HG02763 (cell line): ENCODE results near the gene NUPR1.
"Not testable (repeated sequence)": the region's sequence is repeated elsewhere in the genome, so short reads cannot be mapped to it uniquely, and the experiment has no call there.

ENCODE experiments used
- ATAC-seq: cut with Tn5 transposase; IDR thresholded peaks from one replicate; pipeline ENCODE4 v1.9.1; 2021; ENCODE audit warnings: mild to moderate bottlenecking, moderate library complexity; ENCODE audit not compliant: unreplicated experiment

The NUPR1 gene, protein sequence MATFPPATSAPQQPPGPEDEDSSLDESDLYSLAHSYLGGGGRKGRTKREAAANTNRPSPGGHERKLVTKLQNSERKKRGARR

DNA sequence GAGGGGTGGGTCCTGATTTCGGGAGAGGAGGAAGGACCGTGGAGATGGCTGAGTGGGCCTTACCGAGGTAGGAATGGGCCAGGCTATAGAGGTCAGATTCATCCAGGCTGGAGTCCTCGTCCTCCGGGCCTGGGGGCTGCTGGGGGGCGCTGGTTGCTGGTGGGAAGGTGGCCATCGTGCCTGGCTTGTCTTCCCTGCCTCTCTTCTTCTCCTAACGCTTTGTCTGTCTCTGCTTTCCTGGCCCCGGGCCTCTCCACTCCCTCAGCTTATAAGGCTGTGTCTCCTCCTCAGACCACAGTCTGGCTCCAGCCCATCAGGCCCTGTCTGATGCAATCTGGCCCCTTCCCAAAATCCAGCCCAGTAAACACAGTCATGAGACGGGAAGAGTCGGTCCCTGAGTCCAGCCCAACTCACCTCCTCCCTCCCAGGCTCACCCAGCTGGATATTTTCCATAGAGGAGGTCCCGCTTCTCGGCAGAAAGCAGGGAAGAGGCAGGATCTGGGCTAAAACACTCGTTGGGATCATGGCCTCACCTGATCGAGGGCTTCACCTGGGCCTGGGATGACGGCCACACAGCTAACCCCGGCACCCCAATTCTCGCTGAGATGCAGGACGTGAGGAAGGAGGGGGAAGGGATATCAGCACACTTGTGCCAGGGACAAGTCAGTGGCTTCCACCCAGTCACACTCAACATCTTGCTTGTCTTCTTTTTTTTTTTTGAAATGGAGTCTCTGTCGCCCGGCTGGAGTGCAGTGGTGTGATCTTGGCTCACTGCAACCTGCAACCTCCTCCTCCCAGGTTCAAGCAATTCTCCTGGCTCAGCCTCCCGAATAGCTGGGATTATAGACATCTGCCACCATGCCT lies at the start of gene NUPR1:
NUPR1 (minus strand) TSS at position 242 of the 864 bp plus-strand sequence; CDS start at position 175, 67 bp downstream.
- ATAC-seq = no peak

DNA sequence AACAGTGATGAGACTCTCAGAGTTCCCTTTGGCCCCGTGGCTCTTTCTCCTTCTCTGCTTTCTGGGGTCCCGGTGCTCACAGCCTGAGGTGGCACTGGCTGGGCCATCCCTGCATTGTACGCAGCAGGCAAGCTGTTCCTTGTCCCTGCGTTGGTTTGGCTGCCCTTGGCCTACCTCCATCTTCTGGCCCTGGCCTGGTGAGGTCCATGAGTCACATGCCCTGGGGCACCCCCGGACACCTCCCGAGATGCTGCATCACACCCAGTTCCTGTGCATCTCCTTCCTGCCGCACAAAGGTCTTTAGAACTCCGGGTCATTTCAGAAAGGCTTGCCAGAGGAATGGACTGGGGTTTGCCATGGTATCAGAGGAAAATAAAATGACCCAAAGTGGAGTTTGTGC lies 48.6 kb upstream of the NUPR1 start:
- ATAC-seq = no peak

DNA sequence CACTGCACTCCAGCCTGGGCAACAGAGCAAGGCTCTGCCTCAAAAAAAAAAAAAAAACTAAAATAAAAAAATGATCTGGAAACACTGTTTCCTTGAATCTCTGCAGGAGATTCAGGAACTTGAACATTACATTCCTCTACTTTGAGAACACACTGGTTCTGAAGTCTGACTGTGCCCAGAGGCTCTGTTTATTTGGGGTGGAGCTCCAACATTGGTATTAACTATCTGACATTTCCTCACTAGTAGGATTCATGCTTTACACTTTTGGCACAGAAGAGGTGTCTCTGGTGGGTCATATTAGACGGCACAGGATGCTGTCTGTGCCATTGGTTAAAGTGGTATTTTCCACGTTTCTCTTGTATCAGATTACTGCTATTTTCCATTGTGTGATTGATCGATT lies 47.7 kb upstream of the NUPR1 start:
- ATAC-seq = no peak

DNA sequence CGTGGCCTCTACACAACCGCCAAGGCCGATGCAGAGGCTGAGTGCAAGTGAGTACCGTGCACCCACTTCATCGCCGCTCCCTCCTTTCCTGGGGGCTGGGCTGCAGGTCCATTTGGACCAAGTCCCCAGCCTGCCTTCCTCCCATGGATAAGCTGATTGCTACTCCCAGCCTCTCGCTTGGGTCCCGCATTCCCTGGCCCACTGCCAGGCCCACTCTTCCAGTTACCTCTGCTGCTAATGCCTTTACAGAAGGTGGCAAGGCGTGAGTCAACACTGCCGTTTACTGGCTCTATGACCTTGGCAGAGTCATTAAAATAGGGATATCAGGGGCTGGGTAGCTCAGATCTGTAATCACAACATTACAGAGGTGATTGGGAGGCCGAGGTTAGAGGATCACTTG lies 46.9 kb upstream of the NUPR1 start:
- ATAC-seq = no peak

DNA sequence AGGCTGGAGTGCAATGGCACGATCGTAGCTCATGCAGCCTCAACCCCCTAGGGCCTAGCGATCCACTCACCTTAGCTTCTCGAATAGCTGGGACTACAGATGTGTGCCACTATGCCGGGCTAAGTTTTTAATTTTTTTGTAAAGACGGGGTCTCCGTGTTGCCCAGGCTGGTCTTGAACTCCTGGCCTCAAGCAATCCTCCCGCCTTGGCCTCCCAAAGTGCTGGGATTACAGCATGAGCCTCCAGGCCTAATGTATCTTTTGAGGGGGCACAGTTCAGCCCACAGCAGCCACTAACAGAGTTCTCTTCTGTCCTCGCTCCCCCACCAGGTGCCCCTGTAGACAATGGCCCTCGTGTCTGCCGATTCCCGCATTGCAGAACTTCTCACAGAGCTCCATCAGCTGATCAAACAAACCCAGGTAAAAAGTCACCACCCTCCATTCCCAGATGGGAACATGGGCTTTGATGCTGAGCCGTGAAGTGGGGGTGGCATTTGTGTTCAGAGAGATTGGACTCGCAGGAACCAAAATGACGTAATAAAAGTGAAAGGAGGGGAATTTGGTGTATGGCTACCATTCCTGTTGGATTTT lies 42.0 kb upstream of the NUPR1 start:
- no peak for ATAC-seq

DNA sequence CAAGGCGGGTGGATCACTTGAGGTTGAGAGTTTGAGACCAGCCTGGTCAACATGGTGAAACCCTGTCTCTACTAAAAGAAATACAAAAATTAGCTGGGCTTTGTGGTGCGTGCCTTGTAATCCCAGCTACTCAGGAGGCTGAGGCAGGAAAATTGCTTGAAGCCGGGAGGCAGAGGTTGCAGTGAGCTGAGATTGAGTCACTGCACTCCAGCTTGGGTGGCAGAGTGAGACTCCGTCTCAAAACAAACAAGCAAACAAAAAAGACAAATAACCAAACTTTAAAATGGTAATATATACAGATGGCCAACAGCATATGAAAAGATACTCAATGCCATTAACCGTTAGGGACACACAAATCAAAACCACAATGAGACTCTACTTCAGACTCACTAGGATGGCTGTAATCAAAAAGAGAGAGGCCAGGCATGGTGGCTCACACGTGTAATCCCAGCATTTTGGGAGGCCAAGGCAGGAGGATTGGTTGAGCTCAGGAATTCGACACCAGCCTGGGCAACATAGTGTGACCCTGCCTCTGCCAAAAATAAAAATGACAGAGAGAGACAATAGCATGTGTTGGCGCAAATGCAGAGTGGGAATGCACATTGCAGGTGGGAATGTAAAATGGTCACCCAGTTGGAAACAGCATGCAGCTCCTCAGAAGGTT lies 36.8 kb upstream of the NUPR1 start:
- no peak for ATAC-seq

DNA sequence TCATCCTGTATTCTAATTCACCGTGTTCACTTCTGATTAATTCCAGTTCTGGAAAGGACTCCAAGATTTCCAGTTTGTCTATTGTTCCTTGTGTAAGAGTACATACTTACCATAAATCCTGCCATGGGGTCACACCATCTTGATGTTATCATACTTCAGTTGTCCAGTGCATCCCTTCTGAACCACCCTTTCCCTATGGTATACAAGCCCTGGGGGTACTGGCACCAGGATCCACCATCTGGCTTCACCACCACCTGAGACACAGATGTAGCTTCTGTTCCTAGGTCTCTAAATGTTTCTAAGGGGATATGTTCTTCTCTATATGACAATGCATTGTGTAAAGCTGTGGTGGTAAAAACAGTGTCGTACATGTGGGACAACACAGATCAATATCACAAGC lies 36.2 kb upstream of the NUPR1 start:
- ATAC-seq = no peak

DNA sequence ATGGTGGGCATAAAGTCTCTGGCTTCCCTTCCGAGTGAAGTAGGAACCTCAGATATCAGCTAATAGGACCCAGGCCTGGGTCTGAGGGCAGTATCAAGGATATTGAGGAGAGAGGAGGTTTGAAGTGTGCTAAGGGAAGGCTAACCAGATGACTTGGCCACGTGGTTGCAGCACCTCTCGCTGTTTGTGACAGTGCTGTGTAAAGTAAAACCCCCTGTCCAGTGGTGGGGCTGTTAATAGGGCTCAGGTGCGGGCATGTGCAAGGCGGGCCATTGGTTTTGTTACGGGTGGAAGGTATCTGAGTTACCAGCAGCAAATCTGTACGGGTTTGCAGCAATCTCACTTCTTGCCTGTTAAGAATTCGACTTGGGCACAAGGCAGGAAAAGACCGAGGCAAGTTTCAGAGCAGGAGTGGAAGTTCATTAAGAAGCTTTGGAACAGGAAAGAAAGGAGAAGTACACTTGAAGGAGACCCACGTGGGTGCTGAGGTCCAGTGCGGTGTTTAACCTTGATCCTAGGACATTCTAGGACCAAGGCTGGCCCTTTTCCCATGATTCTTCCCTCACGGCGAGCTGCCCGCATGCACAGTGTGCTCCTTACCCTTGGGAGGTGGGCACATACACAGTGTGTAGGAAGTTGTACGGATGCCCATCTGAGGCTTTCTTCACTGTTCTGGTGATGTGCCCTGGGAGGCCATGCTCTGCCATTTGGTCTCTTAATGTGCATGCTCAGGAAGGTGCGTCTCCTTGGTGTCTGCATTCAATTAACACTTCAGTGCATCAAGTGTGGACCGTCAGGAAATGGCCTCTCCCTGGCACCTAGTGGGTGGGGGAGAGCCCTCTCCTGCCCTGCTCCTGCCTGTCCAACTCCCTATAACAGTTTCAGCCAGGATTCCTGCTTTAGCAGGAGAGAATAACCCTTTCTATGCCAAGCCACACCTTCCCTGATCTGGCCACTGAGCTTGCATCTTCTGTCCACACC lies 35.3 kb upstream of the NUPR1 start:
- ATAC-seq = no peak

DNA sequence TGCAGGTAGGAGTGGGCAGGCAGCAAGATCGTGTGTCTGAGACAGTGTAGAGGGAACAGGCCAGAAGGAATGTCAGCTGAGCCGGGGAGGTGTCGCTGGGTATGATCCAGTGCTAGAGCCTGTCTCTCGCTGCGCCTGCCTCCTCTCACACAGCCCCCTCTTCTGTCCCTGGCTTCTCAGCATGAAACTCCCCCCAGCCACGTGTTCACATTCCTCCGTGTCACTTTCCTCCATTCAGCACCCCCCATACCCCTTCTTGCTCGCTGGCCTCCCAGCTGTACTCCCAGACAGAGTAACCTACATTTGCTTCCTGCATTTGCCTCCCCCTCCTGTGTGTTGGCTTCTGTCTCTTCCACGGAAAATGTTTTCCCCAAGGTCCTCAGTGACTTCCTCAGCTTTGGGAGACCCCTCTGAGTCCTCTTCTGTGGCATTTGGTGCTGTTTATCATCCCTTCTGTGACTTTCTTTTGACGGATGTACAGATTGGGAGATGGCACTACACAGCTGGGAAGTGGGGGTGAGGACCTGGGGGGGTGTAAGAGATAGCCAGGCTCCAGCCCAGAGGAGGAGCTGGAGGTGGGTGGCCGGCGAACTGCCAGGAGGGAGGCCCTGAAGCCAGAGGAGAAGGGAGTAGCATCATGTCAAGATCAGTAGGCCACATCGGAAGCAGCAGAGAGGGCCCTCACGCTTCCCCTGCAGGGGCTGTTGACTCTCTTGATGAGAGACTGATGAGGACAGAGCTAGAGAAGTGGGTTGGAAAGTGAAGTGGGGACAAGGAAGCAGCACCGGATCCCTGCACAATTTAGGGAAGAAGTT lies 34.1 kb upstream of the NUPR1 start:
- ATAC-seq = no peak

DNA sequence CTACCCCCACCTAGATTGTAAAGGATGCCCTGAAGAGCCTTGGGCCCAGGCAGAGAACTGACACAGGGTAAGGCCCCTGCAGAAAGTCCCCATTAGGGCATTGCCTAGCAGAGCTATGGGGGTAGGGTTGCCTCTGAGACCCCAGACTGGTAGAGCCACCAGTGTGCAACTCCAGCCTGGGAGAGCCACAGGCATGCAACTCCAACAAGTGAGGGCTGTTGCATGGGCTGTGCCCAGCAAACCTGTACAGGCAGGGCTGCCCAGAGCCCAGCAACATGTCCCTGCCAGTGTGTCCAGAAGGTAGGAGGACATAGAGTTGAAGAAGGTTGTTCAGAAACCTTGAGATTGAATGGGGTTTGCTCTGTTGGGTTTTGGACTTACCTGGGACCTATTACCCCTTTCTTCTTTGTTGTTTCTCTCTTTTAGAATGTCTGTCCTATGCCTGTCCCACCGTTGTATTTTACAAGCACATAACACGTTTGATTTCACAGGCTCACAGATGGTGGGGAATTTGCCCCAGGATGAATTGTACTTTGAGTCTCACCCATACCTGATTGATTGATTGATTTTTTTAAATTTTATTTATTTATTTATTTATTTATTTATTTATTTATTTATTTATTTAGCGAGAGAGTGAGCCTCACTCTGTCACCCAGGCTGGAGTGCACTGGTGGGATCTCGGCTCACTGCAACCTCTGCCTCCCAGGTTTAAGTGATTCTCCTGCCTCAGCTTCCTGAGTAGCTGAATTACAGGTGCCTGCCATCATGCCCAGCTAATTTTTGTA lies 31.4 kb upstream of the NUPR1 start:
- no peak for ATAC-seq

DNA sequence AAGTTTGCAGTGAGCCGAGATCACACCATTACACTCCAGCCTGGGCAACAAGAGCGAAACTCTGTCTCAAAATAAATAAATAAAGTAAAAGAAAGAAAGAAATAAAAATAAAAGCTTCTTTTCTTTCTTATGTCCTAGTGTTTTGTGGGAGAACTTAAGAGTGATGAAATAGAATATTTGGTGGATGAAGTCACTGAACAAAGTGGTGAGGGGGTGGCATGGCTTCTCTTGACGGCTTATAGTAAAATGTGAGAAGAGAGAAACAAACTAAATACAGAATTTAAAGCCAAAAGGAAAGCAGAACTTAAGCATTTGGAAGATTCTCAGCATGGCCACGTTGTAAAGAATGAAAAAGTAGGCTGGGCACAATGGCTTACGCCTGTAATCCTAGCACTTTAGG lies 30.2 kb upstream of the NUPR1 start:
- ATAC-seq = no peak

DNA sequence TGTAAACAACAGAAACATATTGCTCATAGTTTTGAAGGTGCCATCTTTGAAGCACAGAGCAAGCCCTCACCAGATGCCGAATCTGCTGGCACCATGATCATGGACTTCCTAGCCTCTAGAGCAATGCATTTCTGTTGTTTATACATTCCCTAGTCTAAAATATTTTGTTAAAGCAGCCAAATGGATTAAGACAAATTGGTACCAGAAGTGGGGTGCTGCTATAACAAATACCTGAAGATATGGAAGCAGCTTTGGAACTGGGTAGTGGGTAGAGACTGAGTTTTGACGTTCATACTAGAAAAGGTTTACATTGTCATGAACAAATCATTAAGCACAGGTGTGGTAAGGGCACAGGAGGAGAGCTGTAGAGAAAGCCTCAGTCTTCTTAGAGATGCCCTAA lies 28.5 kb upstream of the NUPR1 start:
- no peak for ATAC-seq

DNA sequence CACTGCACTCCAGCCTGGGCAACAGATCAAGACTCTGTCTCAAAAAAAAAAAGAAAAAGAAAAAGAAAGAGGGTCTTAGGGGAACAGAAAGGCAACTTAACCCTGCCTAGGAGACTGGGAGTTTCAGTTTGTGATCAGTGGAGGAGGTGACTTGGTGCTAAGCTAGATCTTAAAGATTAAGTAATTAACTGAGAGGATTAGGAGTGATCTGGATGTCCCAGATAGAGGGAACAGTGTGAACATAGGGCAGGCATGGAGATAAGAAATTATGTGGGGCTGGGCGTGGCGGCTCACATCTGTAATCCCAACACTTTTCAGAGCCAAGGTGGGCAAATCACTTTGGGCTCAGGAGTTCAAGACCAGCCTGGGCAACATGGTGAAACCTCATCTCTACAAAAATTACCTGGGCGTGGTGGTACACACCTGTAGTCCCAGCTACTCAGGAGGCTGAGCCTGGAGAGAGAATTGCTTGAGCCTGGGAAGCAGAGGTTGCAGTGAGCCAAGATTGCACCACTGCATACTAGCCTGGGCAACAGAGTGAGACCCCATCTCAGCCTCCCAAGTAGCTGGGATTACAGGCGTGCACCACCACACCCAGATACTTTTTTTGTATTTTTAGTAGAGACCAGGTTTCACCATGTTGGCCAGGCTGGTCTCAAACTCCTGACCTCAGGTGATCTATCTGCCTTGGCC lies 27.6 kb upstream of the NUPR1 start:
- ATAC-seq = not testable (repeated sequence)

DNA sequence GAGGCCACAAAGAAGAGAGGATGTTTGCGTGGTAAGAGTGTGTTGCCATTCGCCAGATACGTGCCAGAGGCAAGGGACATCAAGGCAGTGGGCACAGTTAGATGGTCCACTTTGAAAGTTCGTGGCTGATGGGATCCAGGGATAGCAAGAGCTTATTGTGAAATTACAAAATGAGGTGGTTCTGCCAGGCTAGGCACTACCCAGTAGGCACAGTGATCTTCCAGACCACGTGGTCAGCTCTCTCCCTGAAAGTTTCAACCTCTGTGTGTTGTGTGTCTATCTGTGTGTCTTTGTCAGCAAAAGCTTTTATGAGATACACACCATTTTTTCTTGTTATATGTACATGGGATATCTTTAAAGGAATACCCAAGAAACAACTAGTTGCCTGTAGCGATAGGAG lies 24.4 kb upstream of the NUPR1 start:
- no peak for ATAC-seq

DNA sequence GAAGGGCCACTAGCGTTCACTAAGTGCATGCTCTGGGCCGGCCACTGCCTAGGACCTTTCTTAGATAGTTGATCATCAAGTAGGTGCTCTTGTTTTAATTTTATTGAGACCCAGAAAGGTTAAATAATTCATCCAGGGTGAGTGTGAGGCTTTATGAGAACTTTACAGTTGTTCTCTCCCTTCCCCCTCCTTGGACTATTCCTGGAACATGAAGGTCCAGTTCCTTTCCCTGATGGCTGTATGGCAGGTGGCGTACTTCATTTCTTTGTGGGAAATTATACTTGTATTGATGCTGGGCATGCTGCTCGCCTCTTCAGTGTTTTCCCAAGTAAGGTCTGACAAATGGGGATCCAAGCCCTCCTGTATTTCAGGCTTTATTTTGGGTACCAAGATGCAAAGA lies 23.4 kb upstream of the NUPR1 start:
- no peak for ATAC-seq

DNA sequence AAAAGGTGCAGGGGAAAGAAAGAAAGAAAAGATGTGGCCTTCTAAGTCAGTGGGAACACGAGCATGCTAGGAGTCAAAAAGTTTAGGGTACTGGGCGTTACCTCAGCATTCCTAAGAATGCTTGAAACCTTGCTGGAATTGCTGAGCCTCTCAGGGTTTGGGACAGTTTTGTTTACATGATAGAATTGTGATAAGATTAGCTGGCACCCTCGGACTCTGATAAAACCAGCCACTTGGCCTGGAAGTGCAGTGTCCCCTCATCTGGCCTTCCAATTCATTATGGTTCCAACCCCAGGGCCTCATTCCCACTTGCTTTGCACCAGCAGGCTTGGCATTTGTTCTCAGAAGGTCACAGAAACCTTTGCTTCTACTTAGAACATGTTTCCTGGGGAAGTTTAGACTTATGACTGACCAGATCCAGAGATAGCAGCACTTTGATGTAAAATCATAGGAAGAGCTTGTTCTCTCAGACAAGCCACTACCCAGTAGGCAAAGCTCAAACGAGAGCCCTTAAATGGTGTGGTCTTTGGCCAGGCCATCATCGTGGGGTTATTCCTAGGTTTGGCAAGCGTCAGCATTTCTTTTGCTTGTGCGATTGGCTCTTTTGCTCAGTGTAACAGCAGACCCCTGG lies 22.9 kb upstream of the NUPR1 start:
- no peak for ATAC-seq

DNA sequence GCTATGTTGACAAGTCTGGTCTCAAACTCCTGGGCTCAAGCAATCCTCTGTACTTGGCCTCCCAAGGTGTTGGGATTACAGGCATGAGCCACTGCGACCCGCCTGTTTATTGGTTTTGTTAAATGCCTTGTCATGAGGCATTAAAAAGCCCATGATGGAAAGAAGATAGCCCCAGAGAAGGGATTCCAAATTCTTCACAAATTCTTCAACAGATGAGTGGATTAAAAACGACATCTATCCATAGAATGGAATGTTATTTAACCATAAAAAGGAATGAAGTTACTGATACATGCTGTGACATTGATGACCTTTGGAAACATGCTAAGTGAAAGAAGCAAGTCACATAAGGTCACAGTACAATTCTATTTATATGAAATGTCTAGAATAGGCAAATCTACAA lies 19.7 kb upstream of the NUPR1 start:
- no peak for ATAC-seq

DNA sequence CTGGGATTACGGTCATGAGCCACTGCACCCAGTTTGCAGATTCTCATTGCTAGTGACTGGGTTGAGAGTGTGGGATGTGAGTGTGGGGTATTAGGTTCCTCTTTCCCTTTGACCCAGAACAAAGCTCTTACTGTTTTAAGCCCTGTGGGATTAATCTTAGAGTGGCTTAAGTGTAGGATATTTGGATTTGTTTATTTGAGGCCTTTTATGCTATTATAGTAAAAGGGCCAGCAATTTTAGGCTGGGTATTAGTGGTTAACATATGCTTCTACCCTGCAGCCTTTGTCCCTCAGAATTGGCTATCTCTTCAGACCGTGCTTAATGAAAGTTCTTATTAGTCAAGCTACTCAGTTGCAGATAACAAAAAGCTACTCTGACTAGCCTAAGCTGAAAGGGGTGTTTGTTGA lies 18.1 kb upstream of the NUPR1 start:
- ATAC-seq = no peak
